HCT116 (cell line): ENCODE results near the gene LUZP2. TPM values are rescaled to one million over a fixed set of nuclear protein-coding genes. Genes with fewer than 3 reads are reported as not detected.

ENCODE experiments used
- ATAC-seq: fragments of 200-7000 bp; cut with Tn5 transposase; 2 replicates; pipeline ENCODE4 v1.9.1; 2020; ENCODE audit warnings: mild to moderate bottlenecking, moderate library complexity
- BruUV-seq: library from RNA; stranded (reverse); fragments of 400-500 nt; replicated peaks from 2 replicates; lab custom pipeline; 2021; lab: Mats Ljungman, UMichigan
- CTCF ChIA-PET: fragments of 300-600 bp; sonication (Branson Sonifier 250); formaldehyde crosslinking; loops from one replicate; lab custom pipeline; 2021; ENCODE audit warnings: antibody characterized with exemption; lab: Charles Lee
- POLR2A ChIA-PET: fragments of 300-600, 350-600 bp; sonication (Branson Sonifier 250); formaldehyde crosslinking; loops from one replicate; lab custom pipeline; 2021; ENCODE audit warnings: antibody characterized with exemption; lab: Charles Lee
- RAD21 ChIA-PET, 2 experiments: fragments of 300-600 bp; sonication (Branson Sonifier 250); formaldehyde crosslinking; loops; one replicate each; lab custom pipeline; 2023; ENCODE audit warnings: low total read pairs in 2 of 2; ENCODE audit not compliant: uncharacterized antibody in 2 of 2, unreplicated experiment in 2 of 2, low non-redundant PET in 1 of 2; lab: Charles Lee
- DNase-seq: peaks from one replicate; pipeline ENCODE4 v3.0.0-alpha.2; 2010; ENCODE audit warnings: low read depth, low spot score
- H2AFZ ChIP-seq: fragments of 200-600 bp; shearing (Covaris generic), sonication (generic); 2 replicates; pipeline ENCODE4 v1.6.1; 2017; ENCODE audit warnings: low read depth, mixed run types, mixed read lengths, antibody characterized with exemption, low read length; ENCODE audit not compliant: poor library complexity, severe bottlenecking
- H3K27ac ChIP-seq: 2 replicates; pipeline ENCODE4 v1.5.1; 2012; ENCODE audit warnings: low read depth, low read length
- H3K27me3 ChIP-seq: fragments of 200-600 bp; sonication (generic); 2 replicates; pipeline ENCODE4 v1.6.1; 2016; ENCODE audit warnings: mixed run types, low read length, mixed read lengths; ENCODE audit not compliant: insufficient read depth
- H3K36me3 ChIP-seq, 2 experiments: fragments of 200-500 bp in 1 of 2; fragments of 200-600 bp in 1 of 2; sonication (Bioruptor generic) in 1 of 2; sonication (generic) in 1 of 2; 2 replicates each; pipeline versions ENCODE4 v1.5.1 to v1.6.1; 2014 to 2016; ENCODE audit warnings: low read length in 2 of 2, inconsistent platforms in 1 of 2, mixed read lengths in 1 of 2, mixed run types in 1 of 2; ENCODE audit not compliant: insufficient read depth in 2 of 2, control insufficient read depth in 1 of 2
- H3K4me1 ChIP-seq, 2 experiments: fragments of 200-600 bp in 1 of 2; sonication (generic) in 1 of 2; 2 replicates each; pipeline versions ENCODE4 v1.5.1 to v1.6.1; 2012 to 2017; ENCODE audit warnings: low read length in 2 of 2, inconsistent platforms in 1 of 2, mild to moderate bottlenecking in 1 of 2, mixed read lengths in 1 of 2, mixed run types in 1 of 2, moderate library complexity in 1 of 2; ENCODE audit not compliant: insufficient read depth in 2 of 2, control insufficient read depth in 1 of 2
- H3K4me2 ChIP-seq: fragments of 200-600 bp; sonication (generic); 2 replicates; pipeline ENCODE4 v1.6.1; 2017; ENCODE audit warnings: mixed run types, low read length, mixed read lengths
- H3K4me3 ChIP-seq, 2 experiments: fragments of 200-600 bp in 1 of 2; sonication (generic) in 1 of 2; replicated peaks in 1 of 2; 2 replicates each; pipeline ENCODE4 v1.5.1; 2011 to 2016; ENCODE audit warnings: low read length in 2 of 2, control low read depth in 1 of 2, low read depth in 1 of 2, mild to moderate bottlenecking in 1 of 2, mixed read lengths in 1 of 2, mixed run types in 1 of 2
- H3K79me2 ChIP-seq: fragments of 200-600 bp; sonication (generic); 2 replicates; pipeline ENCODE4 v1.6.1; 2017; ENCODE audit warnings: mild to moderate bottlenecking, mixed run types, low read length, moderate library complexity, mixed read lengths; ENCODE audit not compliant: insufficient read depth
- H3K9ac ChIP-seq: fragments of 200-600 bp; sonication (generic); 2 replicates; pipeline ENCODE4 v1.6.1; 2016; ENCODE audit warnings: low read length, mixed read lengths
- H3K9me2 ChIP-seq: fragments of 200-600 bp; sonication (generic), shearing (Covaris generic); 2 replicates; pipeline ENCODE4 v1.6.1; 2017; ENCODE audit warnings: mixed run types, mild to moderate bottlenecking, moderate library complexity; ENCODE audit not compliant: insufficient read depth
- H3K9me3 ChIP-seq, 2 experiments: fragments of 200-500 bp in 1 of 2; fragments of 200-600 bp in 1 of 2; sonication (Bioruptor generic) in 1 of 2; sonication (generic) in 1 of 2; 2 replicates each; pipeline ENCODE4 v1.6.1; 2014 to 2017; ENCODE audit warnings: low read length in 2 of 2, mixed read lengths in 2 of 2, inconsistent platforms in 1 of 2, low read depth in 1 of 2, mild to moderate bottlenecking in 1 of 2, mixed run types in 1 of 2, moderate library complexity in 1 of 2; ENCODE audit not compliant: control insufficient read depth in 1 of 2, insufficient read depth in 1 of 2
- H4K20me1 ChIP-seq: fragments of 200-600 bp; sonication (generic), shearing (Covaris generic); 2 replicates; pipeline ENCODE4 v1.6.1; 2017; ENCODE audit warnings: mixed run types, mild to moderate bottlenecking, moderate library complexity; ENCODE audit not compliant: insufficient read depth
- CEBPB ChIP-seq: IDR thresholded peaks from 2 replicates; pipeline ENCODE4 v1.6.1; 2012; ENCODE audit warnings: low read depth
- EGR1 ChIP-seq: IDR thresholded peaks from 2 replicates; pipeline ENCODE4 v1.6.1; 2012; ENCODE audit warnings: low read depth
- ELF1 ChIP-seq: IDR thresholded peaks from 2 replicates; pipeline ENCODE4 v1.6.1; 2012; ENCODE audit warnings: low read depth, borderline replicate concordance
- EZH2 ChIP-seq: fragments of 200-600 bp; sonication (generic); IDR thresholded peaks from 2 replicates; pipeline ENCODE4 v1.6.1; 2017; ENCODE audit warnings: antibody characterized with exemption, mixed run types
- EZH2phosphoT487 ChIP-seq: fragments of 200-600 bp; IDR thresholded peaks from 2 replicates; pipeline ENCODE4 v1.6.1; 2018; ENCODE audit warnings: antibody characterized with exemption, borderline replicate concordance
- FOSL1 ChIP-seq: IDR thresholded peaks from 2 replicates; pipeline ENCODE4 v1.6.1; 2012; ENCODE audit warnings: low read depth
- JUND ChIP-seq: IDR thresholded peaks from 2 replicates; pipeline ENCODE4 v1.6.1; 2012
- RAD21 ChIP-seq: IDR thresholded peaks from 2 replicates; pipeline ENCODE4 v1.6.1; 2012; ENCODE audit warnings: low read depth, mild to moderate bottlenecking
- SIN3A ChIP-seq: IDR thresholded peaks from 2 replicates; pipeline ENCODE4 v1.6.1; 2012; ENCODE audit warnings: low read depth
- TCF7L2 ChIP-seq: IDR thresholded peaks from 2 replicates; pipeline ENCODE4 v1.7.0; 2011; ENCODE audit warnings: borderline replicate concordance, inconsistent platforms; ENCODE audit not compliant: insufficient read depth, insufficient read length; ENCODE audit errors: extremely low read depth
- YY1 ChIP-seq: IDR thresholded peaks from 2 replicates; pipeline ENCODE4 v1.6.1; 2011; ENCODE audit warnings: low read length, low read depth, moderate library complexity, mild to moderate bottlenecking; ENCODE audit not compliant: insufficient replicate concordance; ENCODE audit errors: extremely low read depth
- ZFX ChIP-seq: fragments of 450-650 bp; IDR thresholded peaks from 2 replicates; pipeline ENCODE4 v1.6.1; 2017
- intact Hi-C: fragments of 100-400 bp; cut with micrococcal nuclease; formaldehyde crosslinking; loops from 2 replicates; pipeline ENCODE4 v1.10.0; 2022
- total RNA-seq: library from RNA; stranded (reverse); gene quantifications from one replicate; pipeline ENCODE4 v1.2.1, GENCODE V29; 2021; ENCODE audit not compliant: unreplicated experiment
- TF ChIP-seq, protein P1 (sequence below): IDR thresholded peaks from 2 replicates; pipeline ENCODE4 v1.6.1; 2012; ENCODE audit warnings: low read depth
- TF ChIP-seq, protein P2 (sequence below), 3 experiments: fragments of 200-600 bp in 1 of 3; sonication (generic) in 1 of 3; IDR thresholded peaks in 2 of 3; conservative IDR thresholded peaks in 1 of 3; 2 replicates each; pipeline ENCODE4 v1.5.1; 2012 to 2017; ENCODE audit warnings: low read depth in 2 of 3, low read length in 2 of 3, antibody characterized with exemption in 1 of 3, borderline replicate concordance in 1 of 3, control low read depth in 1 of 3, mild to moderate bottlenecking in 1 of 3, mixed read lengths in 1 of 3, mixed run types in 1 of 3, moderate library complexity in 1 of 3; ENCODE audit not compliant: insufficient read depth in 1 of 3
- TF ChIP-seq, protein P3 (sequence below): IDR thresholded peaks from 2 replicates; pipeline ENCODE4 v1.6.1; 2012
- TF ChIP-seq, protein P4 (sequence below): IDR thresholded peaks from 2 replicates; pipeline ENCODE4 v1.6.1; 2012

The LUZP2 gene
- total RNA-seq, 1 experiment from 2014 or later: not detected

DNA sequence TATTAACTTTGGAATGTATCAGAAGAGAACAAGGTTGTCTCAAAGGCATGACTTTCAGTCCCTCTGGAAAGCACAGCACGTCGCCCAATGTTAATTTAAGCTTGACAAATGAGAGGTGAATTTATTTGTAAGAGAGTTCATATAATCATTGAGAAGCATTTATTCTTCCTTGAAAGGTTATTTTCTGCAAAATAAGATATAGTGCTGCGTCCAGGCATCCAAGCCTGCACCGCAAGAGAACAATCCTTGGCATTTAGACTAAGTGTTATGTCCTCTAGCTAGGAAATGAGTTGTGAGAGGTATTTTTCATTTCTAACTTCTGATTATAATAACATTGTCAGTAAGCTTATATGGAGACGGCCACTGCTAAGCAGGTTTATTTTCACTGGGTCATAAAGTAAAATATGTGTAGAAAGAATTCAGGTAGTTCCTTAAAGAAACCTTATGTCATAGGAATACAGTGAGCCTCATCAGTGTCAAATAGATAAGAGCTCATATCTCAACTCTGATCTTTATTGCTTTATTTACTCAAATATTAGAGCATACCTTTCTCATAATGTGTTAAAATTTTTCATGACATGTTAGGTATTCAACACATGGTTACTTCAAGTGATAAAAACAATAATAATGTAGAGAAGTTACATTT, 182.0 kb downstream of the LUZP2 start:
- Histone ChIP-seq H4K20me1 (no peaks in the 10 kb centered on the region), H3K27me3 (no peaks in the 10 kb centered on the region), H3K9me2 (no peaks in the 10 kb centered on the region), H3K27ac (no peak overlapping the region), H3K4me1 (no peaks in the 10 kb centered on the region), H3K36me3 (no peaks in the 10 kb centered on the region), H2AFZ (no peak overlapping the region), H3K79me2 (no peaks in the 10 kb centered on the region), H3K4me2 (no peak overlapping the region), H3K4me3 (no peak overlapping the region), H3K9me3 (peaks cover 0 to 3% of the 10 kb centered on the region in 2 experiments; a peak in 1 of 4 replicates), H3K9ac (no peak overlapping the region)
- intact Hi-C loops: no loop called here
- ATAC-seq: no peak
- ChIA-PET POLR2A (no interaction called here), CTCF (no interaction called here), RAD21 (no interaction called here)
- DNase-seq: no peak
- no TSS peak for BruUV-seq
- TF ChIP-seq ELF1: no peak
- TF ChIP-seq, protein P1, sequence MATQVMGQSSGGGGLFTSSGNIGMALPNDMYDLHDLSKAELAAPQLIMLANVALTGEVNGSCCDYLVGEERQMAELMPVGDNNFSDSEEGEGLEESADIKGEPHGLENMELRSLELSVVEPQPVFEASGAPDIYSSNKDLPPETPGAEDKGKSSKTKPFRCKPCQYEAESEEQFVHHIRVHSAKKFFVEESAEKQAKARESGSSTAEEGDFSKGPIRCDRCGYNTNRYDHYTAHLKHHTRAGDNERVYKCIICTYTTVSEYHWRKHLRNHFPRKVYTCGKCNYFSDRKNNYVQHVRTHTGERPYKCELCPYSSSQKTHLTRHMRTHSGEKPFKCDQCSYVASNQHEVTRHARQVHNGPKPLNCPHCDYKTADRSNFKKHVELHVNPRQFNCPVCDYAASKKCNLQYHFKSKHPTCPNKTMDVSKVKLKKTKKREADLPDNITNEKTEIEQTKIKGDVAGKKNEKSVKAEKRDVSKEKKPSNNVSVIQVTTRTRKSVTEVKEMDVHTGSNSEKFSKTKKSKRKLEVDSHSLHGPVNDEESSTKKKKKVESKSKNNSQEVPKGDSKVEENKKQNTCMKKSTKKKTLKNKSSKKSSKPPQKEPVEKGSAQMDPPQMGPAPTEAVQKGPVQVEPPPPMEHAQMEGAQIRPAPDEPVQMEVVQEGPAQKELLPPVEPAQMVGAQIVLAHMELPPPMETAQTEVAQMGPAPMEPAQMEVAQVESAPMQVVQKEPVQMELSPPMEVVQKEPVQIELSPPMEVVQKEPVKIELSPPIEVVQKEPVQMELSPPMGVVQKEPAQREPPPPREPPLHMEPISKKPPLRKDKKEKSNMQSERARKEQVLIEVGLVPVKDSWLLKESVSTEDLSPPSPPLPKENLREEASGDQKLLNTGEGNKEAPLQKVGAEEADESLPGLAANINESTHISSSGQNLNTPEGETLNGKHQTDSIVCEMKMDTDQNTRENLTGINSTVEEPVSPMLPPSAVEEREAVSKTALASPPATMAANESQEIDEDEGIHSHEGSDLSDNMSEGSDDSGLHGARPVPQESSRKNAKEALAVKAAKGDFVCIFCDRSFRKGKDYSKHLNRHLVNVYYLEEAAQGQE: no peak
- TF ChIP-seq JUND: no peak
- TF ChIP-seq RAD21: no peak
- TF ChIP-seq, protein P2, sequence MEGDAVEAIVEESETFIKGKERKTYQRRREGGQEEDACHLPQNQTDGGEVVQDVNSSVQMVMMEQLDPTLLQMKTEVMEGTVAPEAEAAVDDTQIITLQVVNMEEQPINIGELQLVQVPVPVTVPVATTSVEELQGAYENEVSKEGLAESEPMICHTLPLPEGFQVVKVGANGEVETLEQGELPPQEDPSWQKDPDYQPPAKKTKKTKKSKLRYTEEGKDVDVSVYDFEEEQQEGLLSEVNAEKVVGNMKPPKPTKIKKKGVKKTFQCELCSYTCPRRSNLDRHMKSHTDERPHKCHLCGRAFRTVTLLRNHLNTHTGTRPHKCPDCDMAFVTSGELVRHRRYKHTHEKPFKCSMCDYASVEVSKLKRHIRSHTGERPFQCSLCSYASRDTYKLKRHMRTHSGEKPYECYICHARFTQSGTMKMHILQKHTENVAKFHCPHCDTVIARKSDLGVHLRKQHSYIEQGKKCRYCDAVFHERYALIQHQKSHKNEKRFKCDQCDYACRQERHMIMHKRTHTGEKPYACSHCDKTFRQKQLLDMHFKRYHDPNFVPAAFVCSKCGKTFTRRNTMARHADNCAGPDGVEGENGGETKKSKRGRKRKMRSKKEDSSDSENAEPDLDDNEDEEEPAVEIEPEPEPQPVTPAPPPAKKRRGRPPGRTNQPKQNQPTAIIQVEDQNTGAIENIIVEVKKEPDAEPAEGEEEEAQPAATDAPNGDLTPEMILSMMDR (IDR thresholded peaks at IDR 0.05 in 2 of 3, conservative IDR thresholded peaks at IDR 0.05 in 1 of 3; ENCODE audit: borderline replicate concordance in 1 of 3, insufficient read depth in 1 of 3, low read depth in 2 of 3, low read length in 2 of 3): no peak
- TF ChIP-seq TCF7L2: no peak
- TF ChIP-seq YY1: no peak
- TF ChIP-seq SIN3A: no peak
- TF ChIP-seq EZH2: no peak
- TF ChIP-seq, protein P3, sequence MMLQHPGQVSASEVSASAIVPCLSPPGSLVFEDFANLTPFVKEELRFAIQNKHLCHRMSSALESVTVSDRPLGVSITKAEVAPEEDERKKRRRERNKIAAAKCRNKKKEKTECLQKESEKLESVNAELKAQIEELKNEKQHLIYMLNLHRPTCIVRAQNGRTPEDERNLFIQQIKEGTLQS: no peak
- no peak for TF ChIP-seq FOSL1
- no peak for TF ChIP-seq EZH2phosphoT487
- no peak for TF ChIP-seq ZFX
- no peak for TF ChIP-seq CEBPB
- no peak for TF ChIP-seq EGR1
- TF ChIP-seq, protein P4, sequence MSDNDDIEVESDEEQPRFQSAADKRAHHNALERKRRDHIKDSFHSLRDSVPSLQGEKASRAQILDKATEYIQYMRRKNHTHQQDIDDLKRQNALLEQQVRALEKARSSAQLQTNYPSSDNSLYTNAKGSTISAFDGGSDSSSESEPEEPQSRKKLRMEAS: no peak
